Endothelial cell of umbilical vein (primary cell): ENCODE measurements around the gene SUN3. TPM values are rescaled to one million over a fixed set of nuclear protein-coding genes. Genes with fewer than 3 reads are reported as not detected.

Experiments used
- BruUV-seq: library from RNA; stranded (reverse); fragments of 400-500 nt; replicated peaks from 2 replicates; lab custom pipeline; 2021; lab: Mats Ljungman, UMichigan
- CTCF ChIA-PET: fragments of 300-600, 350-600 bp; sonication (Branson Sonifier 250); formaldehyde crosslinking; loops from one replicate; lab custom pipeline; 2021; ENCODE audit warnings: antibody characterized with exemption, inconsistent platforms; lab: Charles Lee
- POLR2A ChIA-PET: fragments of 300-600, 350-600 bp; sonication (Branson Sonifier 250); formaldehyde crosslinking; loops from one replicate; lab custom pipeline; 2021; ENCODE audit warnings: antibody characterized with exemption, inconsistent platforms; lab: Charles Lee
- DNase-seq: peaks from one replicate; pipeline ENCODE4 v3.0.0-alpha.2; 2011; ENCODE audit warnings: low read depth, low spot score
- FAIRE-seq: peaks from 2 replicates; lab custom pipeline; 2011; peaks lifted over from hg19 to GRCh38; lab: Jason Lieb, UNC
- H2AFZ ChIP-seq: 2 replicates; pipeline ENCODE4 v1.6.0; 2012; ENCODE audit warnings: low read depth, low read length, control low read depth, inconsistent platforms
- H3K27ac ChIP-seq: 2 replicates; pipeline ENCODE4 v1.5.1; 2011; ENCODE audit warnings: low read depth, mild to moderate bottlenecking, control low read depth, low read length, moderate library complexity; ENCODE audit not compliant: insufficient read depth
- H3K27me3 ChIP-seq, 2 experiments: 2 replicates each; pipeline versions ENCODE4 v1.6.0 to v1.6.1; 2011; ENCODE audit warnings: low read length in 2 of 2, mixed read lengths in 1 of 2; ENCODE audit not compliant: control insufficient read depth in 2 of 2, insufficient read depth in 2 of 2
- H3K36me3 ChIP-seq, 2 experiments: 2 replicates in 1 of 2; 3 replicates in 1 of 2; pipeline ENCODE4 v1.5.1; 2011; ENCODE audit warnings: low read length in 2 of 2, mild to moderate bottlenecking in 1 of 2, moderate library complexity in 1 of 2; ENCODE audit not compliant: control insufficient read depth in 2 of 2, insufficient read depth in 2 of 2; ENCODE audit errors: extremely low read depth in 1 of 2
- H3K4me1 ChIP-seq: 3 replicates; pipeline ENCODE4 v1.5.1; 2011; ENCODE audit warnings: mild to moderate bottlenecking, low read length; ENCODE audit not compliant: control insufficient read depth, insufficient read depth; ENCODE audit errors: extremely low read depth
- H3K4me2 ChIP-seq: 2 replicates; pipeline ENCODE4 v1.6.1; 2011; ENCODE audit warnings: low read length, control low read depth, mixed read lengths; ENCODE audit not compliant: insufficient read depth
- H3K4me3 ChIP-seq, 3 experiments: fragments of 200-600 bp in 1 of 3; sonication (generic), shearing (Covaris generic) in 1 of 3; replicated peaks in 1 of 3; 2 replicates each; pipeline ENCODE4 v1.5.1; 2011 to 2016; ENCODE audit warnings: control low read depth in 3 of 3, low read length in 3 of 3, mild to moderate bottlenecking in 2 of 3, inconsistent platforms in 1 of 3, low read depth in 1 of 3, moderate library complexity in 1 of 3; ENCODE audit not compliant: insufficient read depth in 1 of 3
- H3K79me2 ChIP-seq: 2 replicates; pipeline ENCODE4 v1.6.0; 2012; ENCODE audit warnings: low read length, inconsistent platforms; ENCODE audit not compliant: control insufficient read depth, insufficient read depth
- H3K9ac ChIP-seq: replicated peaks from 2 replicates; pipeline ENCODE3; 2011; ENCODE audit warnings: low read length, control low read depth; ENCODE audit not compliant: insufficient read depth; ENCODE audit errors: extremely low read depth
- H3K9me1 ChIP-seq: replicated peaks from 3 replicates; pipeline ENCODE4 v1.6.0; 2011; ENCODE audit warnings: mild to moderate bottlenecking, low read length; ENCODE audit not compliant: control insufficient read depth, insufficient read depth; ENCODE audit errors: extremely low read depth
- H3K9me3 ChIP-seq: replicated peaks from 2 replicates; pipeline ENCODE4 v1.5.1; 2012; ENCODE audit warnings: low read length, inconsistent platforms; ENCODE audit not compliant: control insufficient read depth, insufficient read depth
- H4K20me1 ChIP-seq: replicated peaks from 2 replicates; pipeline ENCODE3; 2011; ENCODE audit warnings: mild to moderate bottlenecking, low read length; ENCODE audit not compliant: control insufficient read depth, insufficient read depth; ENCODE audit errors: extremely low read depth
- EZH2 ChIP-seq: IDR thresholded peaks from 2 replicates; pipeline ENCODE4 v1.6.1; 2012; ENCODE audit warnings: borderline replicate concordance, low read depth, mild to moderate bottlenecking, moderate library complexity, low read length, inconsistent platforms; ENCODE audit not compliant: severe bottlenecking
- FOS ChIP-seq: IDR thresholded peaks from 2 replicates; pipeline ENCODE4 v1.6.1; 2011; ENCODE audit warnings: mild to moderate bottlenecking, low read length, moderate library complexity, borderline replicate concordance; ENCODE audit not compliant: insufficient read depth
- GATA2 ChIP-seq: IDR thresholded peaks from 2 replicates; pipeline ENCODE4 v1.7.0; 2011; ENCODE audit warnings: low read depth, mild to moderate bottlenecking, moderate library complexity, mixed read lengths, low read length; ENCODE audit not compliant: insufficient read length, insufficient read depth
- JUN ChIP-seq: IDR thresholded peaks from 2 replicates; pipeline ENCODE4 v1.6.1; 2011; ENCODE audit warnings: borderline replicate concordance, low read depth; ENCODE audit not compliant: insufficient read length, insufficient read depth
- MYC ChIP-seq: IDR thresholded peaks from one replicate; pipeline ENCODE4 v1.6.1; 2011; ENCODE audit warnings: mild to moderate bottlenecking, low read depth, low read length
- POLR2A ChIP-seq: IDR thresholded peaks from 2 replicates; pipeline ENCODE4 v1.6.1; 2012; ENCODE audit warnings: low read depth, mild to moderate bottlenecking, control low read depth, low read length
- POLR2AphosphoS5 ChIP-seq: IDR thresholded peaks from 2 replicates; pipeline ENCODE4 v1.6.1; 2012; ENCODE audit warnings: low read depth, mild to moderate bottlenecking, control low read depth, low read length, moderate library complexity; ENCODE audit not compliant: insufficient read depth
- dilution Hi-C: fragments of 300-500 bp; cut with MboI; formaldehyde crosslinking; loops from one replicate; pipeline ENCODE4 v1.15.0; 2019; ENCODE audit warnings: low sequenced_read_pairs; ENCODE audit not compliant: extremely low pct_ligation_motif_present
- intact Hi-C: fragments of 100-400 bp; cut with micrococcal nuclease; formaldehyde crosslinking; loops from one replicate; pipeline ENCODE4 v1.10.0; 2022
- polyA plus RNA-seq, 4 experiments: library from polyadenylated mRNA; depleted of rRNA in 3 of 4; stranded (reverse) in 3 of 4; unstranded in 1 of 4; fragments of >200 nt; gene quantifications; 2 replicates each; pipeline versions ENCODE4 v1.2.1 to v1.2.3, GENCODE V29; 2011 to 2012; ENCODE audit warnings: missing spikeins in 1 of 4
- total RNA-seq: library from RNA; stranded (reverse); gene quantifications from 2 replicates; pipeline ENCODE4 v1.2.3, GENCODE V29; 2021
- TF ChIP-seq, protein P1 (sequence below), 2 donors: IDR thresholded peaks; 1 replicate in 1 of 2; 2 replicates in 1 of 2; pipeline ENCODE4 v1.5.1; 2011; ENCODE audit warnings: low read length in 2 of 2, mild to moderate bottlenecking in 2 of 2, moderate library complexity in 2 of 2, control low read depth in 1 of 2, inconsistent platforms in 1 of 2, low read depth in 1 of 2; ENCODE audit not compliant: insufficient read depth in 1 of 2; ENCODE audit errors: extremely low read depth in 1 of 2
- TF ChIP-seq, protein P2 (sequence below): IDR thresholded peaks from 2 replicates; pipeline ENCODE4 v1.6.1; 2011; ENCODE audit not compliant: insufficient read depth, insufficient read length

Gene SUN3
- total and polyA plus RNA-seq, 2 donors (not counting 3 experiments of a cell fraction or from before 2014, with no cell fraction given), result not detected

DNA sequence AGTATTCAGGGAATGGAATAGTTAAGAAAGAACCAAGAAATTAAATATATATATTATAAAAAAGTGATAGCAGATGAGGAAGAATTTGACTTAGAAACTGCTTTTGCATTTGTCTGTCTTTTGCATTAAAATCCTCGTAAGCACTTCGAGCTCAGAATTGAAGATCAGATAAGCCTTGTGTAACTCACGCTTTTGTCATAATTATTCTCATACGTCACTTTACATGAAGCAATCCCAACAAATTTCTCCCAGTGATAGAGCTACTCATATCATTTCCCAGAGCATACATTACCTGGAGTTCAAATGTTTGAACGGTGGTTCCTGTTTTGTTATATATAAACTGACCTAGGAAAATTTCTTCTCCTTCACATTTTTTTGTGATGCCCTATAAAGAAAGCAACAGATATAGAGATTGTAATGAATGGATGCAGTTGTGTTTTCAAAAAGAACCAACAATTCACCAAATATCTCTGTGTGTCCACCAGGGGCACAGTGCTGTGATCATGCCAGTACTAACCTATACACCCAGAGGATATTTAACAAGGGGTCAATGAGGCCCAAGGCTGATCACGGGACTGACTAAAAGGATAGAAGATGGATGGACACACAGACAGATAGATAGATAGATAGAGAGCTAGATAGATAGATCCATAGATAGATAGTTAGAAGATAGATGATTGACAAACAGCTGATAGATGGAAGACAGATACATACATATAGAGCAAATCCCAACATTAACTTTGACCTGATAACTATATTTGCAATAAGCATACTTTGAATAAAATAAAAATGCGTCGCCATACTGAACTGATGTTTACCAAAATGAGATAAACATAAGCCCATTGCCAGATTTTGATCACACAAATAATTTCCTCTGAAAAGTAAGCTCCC is 40.2 kb downstream of the SUN3 start:
- BruUV-seq, result no TSS peak
- no peak overlapping the region for H2AFZ ChIP-seq
- TF ChIP-seq, protein P1, sequence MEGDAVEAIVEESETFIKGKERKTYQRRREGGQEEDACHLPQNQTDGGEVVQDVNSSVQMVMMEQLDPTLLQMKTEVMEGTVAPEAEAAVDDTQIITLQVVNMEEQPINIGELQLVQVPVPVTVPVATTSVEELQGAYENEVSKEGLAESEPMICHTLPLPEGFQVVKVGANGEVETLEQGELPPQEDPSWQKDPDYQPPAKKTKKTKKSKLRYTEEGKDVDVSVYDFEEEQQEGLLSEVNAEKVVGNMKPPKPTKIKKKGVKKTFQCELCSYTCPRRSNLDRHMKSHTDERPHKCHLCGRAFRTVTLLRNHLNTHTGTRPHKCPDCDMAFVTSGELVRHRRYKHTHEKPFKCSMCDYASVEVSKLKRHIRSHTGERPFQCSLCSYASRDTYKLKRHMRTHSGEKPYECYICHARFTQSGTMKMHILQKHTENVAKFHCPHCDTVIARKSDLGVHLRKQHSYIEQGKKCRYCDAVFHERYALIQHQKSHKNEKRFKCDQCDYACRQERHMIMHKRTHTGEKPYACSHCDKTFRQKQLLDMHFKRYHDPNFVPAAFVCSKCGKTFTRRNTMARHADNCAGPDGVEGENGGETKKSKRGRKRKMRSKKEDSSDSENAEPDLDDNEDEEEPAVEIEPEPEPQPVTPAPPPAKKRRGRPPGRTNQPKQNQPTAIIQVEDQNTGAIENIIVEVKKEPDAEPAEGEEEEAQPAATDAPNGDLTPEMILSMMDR (IDR thresholded peaks at IDR 0.05; ENCODE audit: extremely low read depth in 1 of 2, insufficient read depth in 1 of 2, low read depth in 1 of 2, low read length in 2 of 2), result peak; percentile 44 to 51
- TF ChIP-seq, protein P2, sequence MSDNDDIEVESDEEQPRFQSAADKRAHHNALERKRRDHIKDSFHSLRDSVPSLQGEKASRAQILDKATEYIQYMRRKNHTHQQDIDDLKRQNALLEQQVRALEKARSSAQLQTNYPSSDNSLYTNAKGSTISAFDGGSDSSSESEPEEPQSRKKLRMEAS, result no peak
- no peak overlapping the region for H3K4me3 ChIP-seq
- no peaks in the 10 kb centered on the region for H3K9me3 ChIP-seq
- H3K4me1 ChIP-seq, result peaks cover 7% of the 10 kb centered on the region
- H3K4me2 ChIP-seq, result no peak overlapping the region
- dilution Hi-C loops (no loop called here), intact Hi-C loops (no loop called here)
- H3K79me2 ChIP-seq, result no peaks in the 10 kb centered on the region
- H3K27ac ChIP-seq, result no peak overlapping the region
- no peaks in the 10 kb centered on the region for H3K9me1 ChIP-seq
- no peaks in the 10 kb centered on the region for H3K36me3 ChIP-seq
- H3K9ac ChIP-seq, result no peak overlapping the region
- FAIRE-seq, result no peak
- ChIA-PET CTCF (interaction anchor here (0.6 to 3.1 kb wide), 17 partner anchors 9 to 723 kb away, joined by 3 to 58 read pairs (median 4); partner anchors contain the start of gene HUS1), POLR2A (no interaction called here)
- peaks cover 0 to under 1% of the 10 kb centered on the region in 2 experiments for H3K27me3 ChIP-seq
- DNase-seq, result no peak
- H4K20me1 ChIP-seq, result no peaks in the 10 kb centered on the region

DNA sequence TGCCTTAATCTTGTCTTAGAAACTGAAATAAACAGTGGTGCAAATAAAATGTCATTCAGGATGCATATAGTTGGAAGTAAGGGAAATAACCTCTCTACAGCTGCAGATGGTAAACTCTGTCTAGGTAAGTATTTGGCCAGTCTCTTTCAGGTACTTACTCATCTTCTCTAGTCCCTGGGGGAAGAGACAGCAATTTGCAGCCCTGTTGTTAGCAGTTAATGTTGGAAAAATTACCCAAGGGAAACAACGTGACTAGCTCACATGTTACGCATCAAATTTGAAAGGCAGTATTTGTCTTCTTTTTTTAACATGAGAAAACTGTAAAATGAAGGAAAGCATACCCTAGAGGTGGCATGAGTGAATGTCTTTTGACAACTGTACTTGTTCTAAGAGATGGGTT is 46.3 kb downstream of the SUN3 start:
- intact Hi-C loops (no loop called here), dilution Hi-C loops (no loop called here)
- Histone ChIP-seq H2AFZ (no peak overlapping the region), H3K4me1 (peaks cover 11% of the 10 kb centered on the region), H3K27me3 (peaks cover 0 to 4% of the 10 kb centered on the region in 2 experiments), H3K4me2 (no peak overlapping the region), H3K4me3 (no peak overlapping the region), H3K9ac (no peak overlapping the region), H3K36me3 (peaks cover 2 to 4% of the 10 kb centered on the region in 2 experiments), H4K20me1 (no peaks in the 10 kb centered on the region), H3K27ac (no peak overlapping the region), H3K9me3 (no peaks in the 10 kb centered on the region), H3K79me2 (peaks cover 12% of the 10 kb centered on the region), H3K9me1 (no peaks in the 10 kb centered on the region)
- DNase-seq (no peak), FAIRE-seq (no peak)
- no peak for TF ChIP-seq MYC
- TF ChIP-seq FOS, result no peak
- TF ChIP-seq, protein P1 (IDR thresholded peaks at IDR 0.05; ENCODE audit: extremely low read depth in 1 of 2, insufficient read depth in 1 of 2, low read depth in 1 of 2, low read length in 2 of 2), result no peak
- TF ChIP-seq POLR2A, result no peak
- no peak for TF ChIP-seq JUN
- TF ChIP-seq, protein P2, result no peak
- TF ChIP-seq EZH2, result no peak
- no peak for TF ChIP-seq GATA2
- TF ChIP-seq POLR2AphosphoS5, result no peak
- ChIA-PET CTCF (interaction anchor here (0.7 to 2.3 kb wide), 6 partner anchors 9 to 716 kb away, joined by 3 to 12 read pairs (median 4); partner anchors contain the start of gene PKD1L1), POLR2A (no interaction called here)
- no TSS peak for BruUV-seq
